GM18505 (cell line): ENCODE data around the gene SLC29A1.

Experiments
- ATAC-seq: cut with Tn5 transposase; IDR thresholded peaks from one replicate; pipeline ENCODE4 v1.9.1; 2021; ENCODE audit not compliant: unreplicated experiment
- POLR2A ChIP-seq: IDR thresholded peaks from 4 replicates; pipeline ENCODE4 v1.6.1; 2011; ENCODE audit warnings: borderline replicate concordance; ENCODE audit not compliant: insufficient read depth, insufficient read length; ENCODE audit errors: extremely low read depth

The SLC29A1 gene

GRCh38 chr6:44202332-44202971, 20.9 kb upstream of the SLC29A1 start:
- TF ChIP-seq POLR2A, result no peak
- no peak for ATAC-seq

- no peak for ATAC-seq
- TF ChIP-seq POLR2A, result no peak
Observed at GRCh38 chr6:44202972-44203750, 20.2 kb upstream of the SLC29A1 start.

- no peak for ATAC-seq
- no peak for TF ChIP-seq POLR2A
Observed at GRCh38 chr6:44203955-44204354, 19.4 kb upstream of the SLC29A1 start.

GRCh38 chr6:44207966-44208365, 15.4 kb upstream of the SLC29A1 start:
- TF ChIP-seq POLR2A, result no peak
- ATAC-seq, result no peak

- no peak for TF ChIP-seq POLR2A
- no peak for ATAC-seq
Observed at GRCh38 chr6:44211284-44211683, 12.1 kb upstream of the SLC29A1 start.

- no peak for TF ChIP-seq POLR2A
- ATAC-seq, result no peak
Observed at GRCh38 chr6:44214307-44214706, 9.1 kb upstream of the SLC29A1 start.

GRCh38 chr6:44216677-44217331, 6.6 kb upstream of the SLC29A1 start, which contains the start of gene MYMX:
Gene MYMX, plus strand, starts transcription at chr6:44216926. Its CDS starts 546 bp downstream, at chr6:44217472.
- no peak for ATAC-seq
- TF ChIP-seq POLR2A, result no peak

GRCh38 chr6:44217332-44218143, 5.9 kb upstream of the SLC29A1 start:
- TF ChIP-seq POLR2A, result no peak
- no peak for ATAC-seq

- peak; percentile 52 for ATAC-seq
- peak; percentile 77 for TF ChIP-seq POLR2A
Observed at GRCh38 chr6:44219053-44219814, 4.2 kb upstream of the SLC29A1 start.

- no peak for TF ChIP-seq POLR2A
- ATAC-seq, result no peak
Observed at GRCh38 chr6:44219815-44220784, 3.3 kb upstream of the SLC29A1 start.

- ATAC-seq, result no peak
- no peak for TF ChIP-seq POLR2A
Observed at GRCh38 chr6:44220913-44221290, 2.5 kb upstream of the SLC29A1 start.
